ENCODE data around the gene NLRP8.
"Not testable (repeated sequence)": the region's sequence is repeated elsewhere in the genome, so short reads cannot be mapped to it uniquely, and the experiment has no call there.

Gene NLRP8

GRCh38 chr19:55947532-55947931 lies at the start of gene NLRP8:
TSS of gene NLRP8 (plus strand) at chr19:55947832.
- no peak for DNase-seq (ENCODE audit: low spot score)

GRCh38 chr19:55898911-55899310 lies 48.7 kb upstream of the NLRP8 start:
- DNase-seq (ENCODE audit: low spot score): no peak

DNA sequence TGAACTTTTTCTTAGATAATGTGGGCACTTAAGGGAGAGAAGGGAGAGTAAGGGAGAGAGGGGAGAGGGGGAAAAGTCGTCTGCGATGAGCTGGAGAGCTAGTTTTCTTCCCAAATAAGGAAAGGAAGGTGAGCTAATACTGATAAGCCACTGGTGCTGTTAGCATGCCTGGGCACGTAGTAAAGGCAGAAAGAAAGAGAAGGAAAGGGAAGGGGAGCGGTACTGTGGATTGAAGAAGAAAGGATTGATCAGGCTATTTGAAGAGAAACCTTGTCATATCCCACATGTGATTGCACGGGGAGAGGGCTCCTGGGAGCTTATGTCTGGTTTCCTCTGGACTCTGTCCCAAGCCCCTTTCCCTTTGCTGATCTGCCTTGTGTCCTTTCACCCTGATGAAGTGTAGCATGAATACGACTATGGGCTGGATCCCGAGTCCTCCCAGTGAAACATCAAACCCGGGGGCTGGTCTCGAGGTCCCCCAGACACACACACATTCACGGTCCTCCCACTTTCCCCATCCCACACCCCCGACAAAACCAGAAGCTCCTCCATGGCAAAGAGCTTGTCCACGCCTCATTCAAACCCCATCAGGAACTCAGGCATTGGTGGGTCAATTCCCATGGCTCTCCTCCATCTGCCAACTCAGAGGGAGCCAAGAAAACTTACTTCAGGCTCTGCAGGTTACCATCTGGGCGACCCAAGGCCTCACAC lies 46.1 kb upstream of the NLRP8 start:
- no peak for DNase-seq (ENCODE audit: low spot score)

- no peak for DNase-seq (ENCODE audit: low spot score)
These were observed 45.4 kb upstream of the NLRP8 start for GRCh38 chr19:55902080-55902751.

DNA sequence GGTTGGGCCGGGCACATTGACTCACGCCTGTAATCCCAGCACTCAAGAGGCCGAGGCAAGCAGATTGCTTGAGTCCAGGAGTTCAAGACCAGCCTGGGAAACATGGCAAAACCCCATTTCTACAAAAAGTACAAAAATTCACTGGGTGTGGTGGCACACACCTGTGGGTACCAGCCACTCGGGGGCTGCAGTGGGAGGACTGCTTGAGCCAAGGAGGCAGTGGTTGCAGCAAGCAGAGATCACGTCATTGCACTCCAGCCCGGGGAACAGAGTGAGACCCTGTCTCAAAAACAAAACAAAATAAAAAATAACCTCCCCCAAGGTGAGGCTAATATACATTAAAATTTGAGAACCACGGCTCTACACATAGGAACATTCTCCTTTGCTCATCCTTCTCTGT lies 40.3 kb upstream of the NLRP8 start:
- no peak for DNase-seq (ENCODE audit: low spot score)

DNA sequence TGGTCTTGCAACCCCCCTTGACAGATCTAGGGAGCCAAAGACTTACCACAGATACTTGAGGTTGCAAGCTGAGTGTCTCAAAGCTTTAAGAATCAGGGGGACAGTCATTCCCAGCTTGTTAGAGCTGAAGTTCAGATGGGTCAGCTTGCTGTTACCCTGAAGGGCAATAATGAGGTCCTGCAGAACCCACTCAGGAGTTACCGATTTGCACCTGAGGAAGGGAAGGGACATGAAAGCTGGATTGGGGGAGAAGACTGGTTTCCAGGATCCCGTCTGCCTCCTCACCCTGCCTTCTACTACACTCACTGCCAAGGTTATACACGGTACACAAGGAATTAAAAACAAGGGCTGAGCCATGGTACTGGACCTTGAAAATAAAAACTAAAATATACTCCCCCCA lies 39.9 kb upstream of the NLRP8 start:
- no peak for DNase-seq (ENCODE audit: low spot score)

- DNase-seq (ENCODE audit: low spot score): no peak
These were observed 37.8 kb upstream of the NLRP8 start for GRCh38 chr19:55909801-55910200.

GRCh38 chr19:55912916-55913315 lies 34.7 kb upstream of the NLRP8 start:
- DNase-seq (ENCODE audit: low spot score): no peak

DNA sequence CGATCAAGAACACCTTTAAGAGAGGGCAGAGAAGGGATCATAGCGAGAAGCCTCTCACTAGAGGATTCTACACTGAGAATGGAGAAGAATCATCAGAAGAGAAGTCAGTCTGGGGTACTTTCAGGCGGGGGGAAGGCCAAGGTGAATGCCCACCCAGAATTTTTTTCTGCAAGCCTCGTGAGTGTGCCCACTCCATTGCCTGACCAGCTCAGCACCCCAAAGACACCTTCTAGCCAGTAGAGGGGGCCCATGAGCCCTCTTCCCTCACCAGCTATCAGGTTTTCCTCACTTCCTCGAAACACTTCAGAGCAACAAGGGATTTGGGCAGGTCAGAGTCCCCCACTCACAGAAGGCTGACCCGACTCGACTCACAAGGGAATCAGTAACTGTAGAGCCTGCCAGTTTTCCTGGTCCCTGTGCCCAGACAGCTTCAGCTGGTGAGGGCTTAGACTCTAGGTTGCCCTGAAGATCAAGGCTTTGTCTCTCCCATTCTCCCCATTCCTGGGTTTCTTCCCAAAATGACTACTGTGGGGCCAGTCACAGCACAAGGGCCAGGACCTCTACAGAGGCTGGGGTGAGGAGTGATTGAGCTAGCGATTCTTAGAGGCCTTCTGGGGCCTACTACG lies 33.9 kb upstream of the NLRP8 start:
- peak; percentile 3 for DNase-seq (ENCODE audit: low spot score)

- DNase-seq (ENCODE audit: low spot score): no peak
These were observed 24.1 kb upstream of the NLRP8 start for GRCh38 chr19:55923556-55923955.

DNA sequence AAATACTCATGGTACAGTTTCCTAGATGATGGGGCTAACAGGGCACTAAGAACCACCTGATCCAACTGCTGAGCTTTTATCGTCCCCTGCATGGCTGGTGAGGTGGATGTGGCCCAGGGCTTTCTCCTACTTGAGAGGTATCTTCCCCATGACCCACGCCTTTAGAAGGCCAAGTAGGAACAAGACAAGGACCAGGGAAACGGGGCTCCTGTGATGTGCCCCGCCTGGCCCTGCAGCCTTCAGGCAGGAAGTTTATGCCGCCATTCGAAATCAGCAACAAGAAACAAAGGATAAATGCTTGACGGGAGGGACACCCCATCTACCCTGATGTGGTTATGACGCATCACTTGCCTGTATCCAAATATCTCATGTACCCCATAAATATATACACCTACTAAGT lies 19.6 kb upstream of the NLRP8 start:
- DNase-seq (ENCODE audit: low spot score): no peak

DNA sequence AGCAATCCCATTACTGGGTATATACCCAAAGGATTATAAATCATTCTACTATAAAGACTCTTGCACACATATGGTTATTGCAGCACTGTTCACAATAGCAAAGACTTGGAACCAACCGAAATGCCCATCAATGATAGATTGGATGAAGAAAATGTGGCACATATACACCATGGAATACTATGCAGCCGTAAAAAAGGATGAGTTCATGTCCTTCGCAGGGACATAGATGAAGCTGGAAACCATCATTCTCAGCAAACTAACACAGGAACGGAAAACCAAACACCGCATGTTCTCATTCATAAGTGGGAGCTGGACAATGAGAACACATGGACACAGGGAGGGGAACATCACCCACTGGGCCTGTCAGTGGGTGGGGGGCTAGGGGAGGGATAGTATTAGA lies 18.4 kb upstream of the NLRP8 start:
- DNase-seq (ENCODE audit: low spot score): not testable (repeated sequence)

DNA sequence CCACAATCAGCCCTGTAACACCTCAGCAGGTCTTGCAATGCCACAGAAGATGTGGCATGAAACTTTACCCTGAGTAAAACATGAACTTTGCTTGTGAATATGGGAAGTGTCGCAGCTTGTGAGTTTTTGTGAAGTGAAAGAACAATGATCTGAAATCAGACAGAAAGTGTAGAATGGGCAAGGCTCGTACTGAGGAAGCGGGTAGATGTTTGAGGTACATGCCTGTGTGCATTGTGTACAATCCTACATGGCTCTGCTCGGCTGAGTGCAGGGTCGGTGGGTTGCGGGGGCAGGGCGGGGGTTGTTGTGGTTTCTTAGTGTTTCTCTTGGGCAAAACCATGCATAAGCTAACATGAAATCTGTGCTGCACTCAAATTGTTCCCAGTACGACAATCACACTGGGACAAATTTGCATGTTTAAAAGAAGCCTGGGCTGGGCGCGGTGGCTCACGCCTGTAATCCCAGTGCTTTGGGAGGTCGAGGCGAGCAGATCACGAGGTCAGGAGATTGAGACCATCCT lies 16.6 kb upstream of the NLRP8 start:
- no peak for DNase-seq (ENCODE audit: low spot score)

DNA sequence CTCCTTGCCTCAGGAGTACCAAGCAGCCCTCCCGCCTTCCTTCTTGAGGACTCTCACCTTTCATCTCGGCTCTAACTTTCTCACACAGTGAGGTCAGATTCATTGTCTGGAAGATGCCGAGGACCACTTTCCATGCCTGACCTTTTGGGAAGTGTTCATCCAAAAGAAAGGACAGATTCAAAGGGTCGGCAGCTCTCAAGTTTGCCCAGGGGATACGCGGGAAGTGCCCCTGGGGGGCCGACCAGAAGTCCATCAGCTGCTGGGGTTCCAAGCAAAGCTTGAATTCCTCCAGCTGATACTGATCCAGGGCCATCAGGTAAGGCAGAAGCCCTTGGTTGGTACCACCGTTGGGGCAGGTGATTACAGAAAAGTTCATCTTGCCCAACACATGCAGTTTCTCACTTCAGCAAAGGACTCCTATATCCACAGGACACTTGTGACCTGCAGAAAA lies 15.7 kb upstream of the NLRP8 start, which contains the start of gene NLRP13:
TSS of gene NLRP13 (minus strand) at position 401 of the 451 bp plus-strand sequence. CDS start at position 376, 25 bp downstream.
- DNase-seq (ENCODE audit: low spot score): no peak

- DNase-seq (ENCODE audit: low spot score): no peak
These were observed 12.4 kb upstream of the NLRP8 start for GRCh38 chr19:55935206-55935605.

DNA sequence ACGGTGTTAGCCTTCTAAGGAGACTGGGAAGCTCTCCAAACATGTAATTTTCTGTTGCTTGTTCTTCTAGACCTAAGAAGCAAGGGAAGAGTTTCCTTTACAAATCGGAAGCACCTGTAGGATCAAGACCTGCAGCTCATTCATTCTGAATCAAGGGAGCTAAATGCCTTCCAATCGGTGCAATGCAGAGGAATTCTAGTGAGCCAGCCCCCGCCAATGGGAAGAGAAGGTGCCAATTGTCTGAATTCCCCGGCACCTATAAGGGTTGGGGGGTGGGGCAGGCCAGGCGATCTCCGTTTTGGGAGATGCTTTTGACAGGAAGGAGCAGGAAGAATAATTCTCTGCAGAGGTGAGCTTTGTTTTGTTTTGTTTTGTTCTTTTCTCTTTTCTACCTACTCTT lies 8.4 kb upstream of the NLRP8 start:
- no peak for DNase-seq (ENCODE audit: low spot score)

GRCh38 chr19:55940306-55940705 lies 7.3 kb upstream of the NLRP8 start:
- no peak for DNase-seq (ENCODE audit: low spot score)

DNA sequence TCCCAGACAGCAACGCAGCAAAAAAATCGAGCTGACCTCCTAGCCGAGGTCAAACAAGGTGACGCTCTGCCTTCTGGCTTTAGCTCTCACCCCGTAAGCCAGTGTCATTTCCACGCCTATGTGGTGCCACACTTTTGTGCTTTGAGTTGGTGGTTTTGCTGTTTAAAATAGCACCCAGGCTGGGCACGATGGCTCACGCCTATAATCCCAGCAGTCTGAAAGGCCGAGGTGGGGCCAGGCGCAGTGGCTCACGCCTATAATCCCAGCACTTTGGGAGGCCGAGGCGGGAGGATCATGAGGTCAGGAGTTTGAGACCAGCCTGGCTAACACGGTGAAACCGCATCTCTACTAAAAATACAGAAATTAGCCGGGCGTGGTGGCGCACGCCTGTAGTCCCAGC lies 2.9 kb downstream of the NLRP8 start:
- DNase-seq (ENCODE audit: low spot score): not testable (repeated sequence)

DNA sequence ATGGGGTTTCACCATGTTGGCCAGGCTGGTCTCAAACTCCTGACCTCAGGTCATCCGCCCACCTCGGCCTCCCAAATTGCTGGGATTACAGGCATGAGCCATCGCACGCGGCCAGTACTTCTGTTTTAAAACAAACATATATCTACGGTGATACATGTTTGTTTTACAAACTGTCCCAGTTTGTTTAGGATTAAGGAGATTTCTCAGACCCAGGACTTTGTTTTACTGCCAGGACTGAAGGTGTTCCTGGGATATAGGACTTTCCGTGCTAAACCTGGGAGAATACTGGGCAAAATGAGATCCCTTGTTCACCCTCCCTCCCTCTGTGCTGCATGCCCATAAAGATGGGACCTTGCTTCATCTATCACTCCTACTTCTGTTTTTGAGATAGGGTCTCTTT lies 8.8 kb downstream of the NLRP8 start:
- DNase-seq (ENCODE audit: low spot score): no peak

- DNase-seq (ENCODE audit: low spot score): peak; percentile 82
These were observed 10.7 kb downstream of the NLRP8 start for GRCh38 chr19:55958356-55958755.

- DNase-seq (ENCODE audit: low spot score): peak; percentile 68
These were observed 12.5 kb downstream of the NLRP8 start for GRCh38 chr19:55959996-55960675.

DNA sequence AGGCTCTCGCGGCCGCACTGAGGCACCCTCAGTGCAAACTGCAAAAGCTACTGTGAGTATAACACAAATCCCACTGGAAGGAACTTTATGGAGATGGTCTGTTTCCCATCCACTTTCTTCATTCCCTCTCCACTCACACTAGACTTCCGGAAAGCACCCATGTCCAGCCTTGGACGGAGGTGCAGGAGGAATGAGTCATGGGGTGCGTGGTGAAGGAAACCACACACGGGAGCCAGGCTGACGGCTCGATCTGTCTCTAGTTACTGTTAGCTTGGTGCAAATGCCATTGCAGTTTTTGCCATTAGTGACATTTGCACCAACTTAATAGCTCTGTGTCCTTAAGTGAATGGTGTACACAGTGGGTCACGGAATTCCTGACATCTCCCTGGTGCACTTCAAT lies 14.6 kb downstream of the NLRP8 start:
- DNase-seq (ENCODE audit: low spot score): peak; percentile 47
